HG02759 (cell line): ENCODE data around the gene NRP2.
A peak's percentile ranks its signal among the peaks of the same experiment; 100 is the strongest.

Experiments
- ATAC-seq: cut with Tn5 transposase; IDR thresholded peaks from one replicate; pipeline ENCODE4 v1.9.1; 2021; ENCODE audit warnings: mild to moderate bottlenecking, moderate library complexity; ENCODE audit not compliant: unreplicated experiment

NRP2 gene

DNA sequence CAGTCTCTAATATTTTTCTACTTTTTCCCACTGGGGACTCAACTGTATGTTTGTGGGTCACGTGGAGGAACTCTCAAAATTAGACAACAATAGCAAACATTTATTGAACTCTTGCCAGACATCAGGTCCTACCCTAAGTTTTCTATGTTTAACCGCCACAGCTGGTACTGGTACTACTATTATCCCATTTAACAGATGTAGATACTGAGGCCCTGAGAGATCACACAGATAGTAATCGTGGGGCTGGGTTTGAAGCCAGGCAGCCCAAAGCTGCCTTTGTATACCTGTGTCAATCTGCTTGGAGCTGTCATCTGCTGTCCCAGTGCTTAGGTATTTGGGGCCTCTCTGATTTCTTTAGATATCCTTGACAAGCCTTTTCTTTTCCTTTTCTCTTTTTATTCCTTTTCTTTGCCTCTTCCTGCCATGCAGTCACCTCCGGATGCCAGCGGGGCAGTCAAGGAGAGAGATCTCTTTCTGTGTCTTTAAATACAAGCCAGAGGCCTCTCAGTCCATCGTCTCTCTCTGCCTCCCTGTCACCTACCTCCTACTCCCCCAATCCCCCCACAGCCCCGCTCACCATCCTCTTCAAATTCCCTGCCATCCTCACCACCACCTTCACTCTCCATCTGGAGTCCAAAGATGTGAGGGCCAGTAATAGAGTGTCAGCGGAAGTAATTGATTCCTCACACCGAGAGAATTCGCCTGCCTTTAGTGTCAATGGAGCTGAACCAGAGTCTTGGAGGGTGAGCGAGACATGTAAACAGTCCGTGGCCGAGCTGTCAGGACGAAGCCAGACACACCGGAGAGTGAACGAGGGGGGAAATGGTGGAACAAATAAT lies 23.4 kb downstream of the NRP2 start:
- no peak for ATAC-seq

DNA sequence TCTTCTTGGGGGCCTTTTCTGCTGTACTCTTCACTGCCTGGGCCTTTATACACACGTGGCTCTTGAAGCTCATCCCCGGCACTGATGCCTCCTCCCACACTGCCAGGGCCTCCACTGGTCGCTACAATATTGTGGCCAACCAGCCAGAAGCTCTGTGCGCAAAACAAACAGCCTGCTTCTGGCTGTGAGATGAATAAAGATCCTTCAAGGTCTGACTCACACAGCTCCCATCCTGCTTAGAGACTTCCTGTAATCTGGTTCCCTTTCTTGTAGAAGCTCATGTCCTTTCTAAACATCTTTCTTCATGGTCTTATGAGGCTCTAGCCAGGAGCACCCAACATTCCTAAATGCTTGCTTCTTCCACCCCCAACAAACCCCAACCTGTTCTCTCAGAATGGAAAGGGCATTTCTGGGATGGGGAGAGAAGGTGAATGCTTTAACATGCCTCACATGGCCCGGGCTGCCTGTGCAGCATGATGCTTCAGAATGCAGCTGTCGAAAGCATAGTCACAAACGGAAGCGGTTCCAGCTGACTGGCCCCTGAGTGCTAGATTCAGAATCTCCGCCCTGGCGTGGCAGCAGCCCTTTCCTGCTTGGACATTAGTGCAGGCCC lies 24.6 kb downstream of the NRP2 start:
- ATAC-seq = peak; percentile 98

DNA sequence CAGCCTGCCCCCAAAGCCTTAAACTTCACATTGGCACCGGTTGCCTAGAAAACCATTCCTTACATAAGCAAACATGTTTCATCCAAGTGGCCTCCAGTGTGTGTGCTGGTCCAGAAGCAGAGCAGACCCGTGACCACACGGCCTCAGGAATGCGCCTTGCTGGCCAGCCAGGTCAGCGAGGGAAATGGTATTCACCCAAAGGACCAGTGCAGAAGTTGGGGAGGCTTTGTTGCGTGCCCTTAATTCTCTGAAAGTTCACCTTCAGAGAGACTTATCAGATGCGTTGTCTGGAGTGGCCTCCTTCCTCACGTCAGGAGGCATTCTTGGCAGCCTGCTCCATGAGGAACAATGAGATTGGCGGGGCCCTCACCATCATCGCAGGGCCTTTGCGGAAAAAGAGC lies 25.9 kb downstream of the NRP2 start:
- no peak for ATAC-seq

DNA sequence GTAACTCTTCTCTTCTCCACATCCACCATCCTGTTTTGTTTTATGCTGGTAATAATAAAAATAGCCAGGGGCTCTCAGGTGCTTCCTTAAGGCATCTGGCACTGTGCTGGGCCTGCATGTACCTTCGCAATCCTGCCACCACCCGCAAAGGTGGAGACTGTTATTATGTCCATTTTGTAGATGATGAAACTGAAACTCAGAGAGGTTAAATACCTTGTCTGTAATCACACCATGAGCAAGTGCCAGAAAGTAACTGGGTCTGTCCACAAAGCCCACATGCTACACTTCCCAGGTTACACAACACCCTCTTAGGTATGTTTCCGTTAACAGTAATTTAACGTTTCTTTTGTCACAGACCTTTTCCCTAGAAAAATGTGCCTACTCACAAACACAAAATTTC lies 27.0 kb downstream of the NRP2 start:
- ATAC-seq = no peak

DNA sequence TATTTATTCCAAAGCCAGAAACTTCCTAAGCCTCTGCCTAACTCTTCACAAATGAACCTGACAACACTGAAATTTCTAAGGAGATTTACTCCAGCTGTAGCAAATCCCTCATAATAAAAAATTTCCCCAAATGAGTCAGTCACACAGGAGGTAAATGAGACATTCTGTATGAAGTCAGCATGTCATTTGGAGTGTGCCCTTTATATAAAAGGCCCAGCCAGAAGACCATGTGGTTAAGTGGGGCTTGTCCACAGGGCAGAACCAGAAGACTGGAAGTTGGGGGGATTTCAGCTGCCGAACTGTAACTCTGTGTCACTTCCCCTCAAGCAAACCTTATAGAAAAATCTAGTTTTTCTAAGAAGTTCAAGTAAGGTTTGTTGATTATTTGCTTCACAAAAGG lies 30.2 kb downstream of the NRP2 start:
- ATAC-seq = peak; percentile 24

DNA sequence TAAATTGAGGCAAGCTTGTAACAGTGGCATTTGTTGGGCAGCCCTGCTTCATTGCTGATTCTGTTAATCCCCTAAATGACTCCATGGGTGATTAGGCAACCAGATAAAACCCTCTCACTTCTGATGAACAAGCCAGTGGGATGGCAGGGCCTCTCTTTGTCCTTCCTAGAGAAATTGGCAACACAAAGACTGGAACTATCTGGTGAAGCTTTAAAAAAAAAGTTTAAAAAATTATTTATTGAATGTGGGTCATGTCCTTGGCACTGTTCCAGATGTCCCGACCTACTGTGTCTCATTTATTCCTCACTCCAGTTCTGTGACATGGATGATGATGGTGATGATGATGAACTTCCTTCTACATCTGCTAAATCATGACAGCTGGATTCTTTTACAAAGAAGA lies 30.8 kb downstream of the NRP2 start:
- ATAC-seq = no peak

DNA sequence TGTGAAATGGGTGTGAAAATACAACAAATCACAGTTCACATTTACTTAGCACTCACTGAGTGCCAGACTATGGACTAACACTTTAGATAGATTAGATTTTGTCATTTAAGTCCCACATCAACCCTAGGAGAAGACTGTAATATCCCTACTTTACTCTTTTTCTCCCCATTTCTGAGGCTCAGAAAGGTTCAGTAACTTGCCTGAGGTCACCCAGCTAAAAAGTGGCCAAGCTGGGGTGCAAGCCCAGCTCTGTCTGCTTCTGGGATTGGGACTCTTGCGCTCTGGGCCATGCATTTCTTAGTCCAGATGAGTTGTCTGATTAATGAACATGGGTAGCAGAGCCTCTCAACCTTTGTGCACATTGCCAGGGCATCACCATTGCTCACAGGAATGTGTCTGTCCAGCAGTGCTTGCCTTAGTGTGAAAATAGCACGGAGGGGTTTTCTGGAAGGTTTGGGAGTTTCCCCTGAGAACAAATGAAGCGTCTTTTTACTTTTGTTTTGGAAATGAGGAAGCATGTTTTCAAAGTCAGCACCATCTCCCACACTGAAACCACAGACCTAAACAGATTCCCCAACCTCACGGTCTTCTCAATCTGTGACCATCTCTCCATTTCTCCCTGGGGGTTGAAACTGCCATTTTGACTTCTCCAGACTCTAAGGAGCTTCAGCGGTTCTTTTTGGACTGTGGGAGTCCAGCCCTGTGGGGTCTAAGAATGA lies 31.9 kb downstream of the NRP2 start:
- peak; percentile 80 for ATAC-seq

DNA sequence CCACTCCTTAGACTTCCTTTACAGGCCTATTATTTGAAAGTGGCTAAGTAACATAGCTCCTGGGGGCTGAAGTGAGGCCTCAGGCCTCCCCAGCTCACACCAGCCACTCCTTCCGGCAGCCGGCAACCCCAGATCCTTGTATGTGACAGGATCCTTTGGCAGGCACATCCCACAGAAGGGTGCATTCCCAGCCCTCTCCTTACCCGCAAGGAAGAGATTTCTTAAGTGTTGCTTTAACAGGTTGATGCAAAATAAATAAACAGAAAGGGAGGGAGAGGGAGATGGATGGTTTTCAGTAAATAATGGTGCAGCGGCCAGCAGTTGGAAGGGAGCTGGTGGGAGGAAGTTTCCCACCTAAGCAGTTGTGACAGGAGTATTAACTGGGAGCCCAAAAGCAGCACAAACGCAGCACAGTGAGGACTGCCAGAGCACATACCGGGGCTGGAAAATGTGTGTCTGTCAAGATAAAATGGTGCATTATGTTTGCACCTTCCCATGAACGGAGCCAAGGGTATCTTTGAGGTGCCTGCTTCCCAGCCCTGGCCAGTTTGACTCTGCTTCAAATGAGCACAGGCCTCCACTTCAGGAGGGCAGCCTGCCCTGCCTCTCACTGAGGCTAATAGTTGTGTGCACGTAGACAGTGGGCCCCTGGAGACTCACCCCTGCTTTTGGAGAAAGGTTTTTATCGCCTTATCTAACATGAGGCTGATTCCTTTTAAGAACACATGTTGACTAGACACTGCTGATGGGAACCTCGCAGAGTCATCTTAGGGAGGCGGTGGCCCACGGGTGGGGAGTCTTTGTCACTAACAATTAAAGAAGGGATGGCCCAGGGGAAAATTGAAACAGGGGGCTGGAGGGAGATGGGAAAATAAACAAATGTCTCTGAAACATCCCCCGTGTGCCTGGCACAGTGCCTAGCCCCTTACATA lies 32.8 kb downstream of the NRP2 start:
- ATAC-seq = no peak

DNA sequence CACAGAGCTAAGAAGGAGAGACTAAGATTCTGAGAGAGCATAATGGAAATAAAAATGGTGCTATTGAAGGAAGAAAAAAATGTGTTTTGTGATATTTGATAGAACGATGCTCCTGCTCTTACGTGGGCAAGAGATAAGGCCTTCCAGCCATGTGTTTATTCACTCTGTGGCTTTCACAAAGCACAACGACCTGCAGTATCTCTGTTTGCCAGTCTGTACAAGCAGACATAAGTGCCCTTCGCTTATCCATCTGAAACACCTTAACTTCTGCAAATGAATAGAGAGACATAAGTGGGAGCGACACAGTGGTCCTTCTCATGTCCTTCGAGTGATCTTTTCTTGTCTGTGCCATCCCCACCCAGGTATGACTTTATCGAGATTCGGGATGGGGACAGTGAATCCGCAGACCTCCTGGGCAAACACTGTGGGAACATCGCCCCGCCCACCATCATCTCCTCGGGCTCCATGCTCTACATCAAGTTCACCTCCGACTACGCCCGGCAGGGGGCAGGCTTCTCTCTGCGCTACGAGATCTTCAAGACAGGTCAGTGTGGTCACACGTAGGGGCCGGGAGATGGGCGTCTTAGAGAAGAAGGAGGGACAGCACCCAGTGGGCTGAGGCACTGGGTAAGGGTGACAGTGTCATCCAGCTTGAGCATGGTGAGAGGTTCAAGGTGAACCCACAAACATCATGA lies 33.7 kb downstream of the NRP2 start:
- ATAC-seq = no peak

DNA sequence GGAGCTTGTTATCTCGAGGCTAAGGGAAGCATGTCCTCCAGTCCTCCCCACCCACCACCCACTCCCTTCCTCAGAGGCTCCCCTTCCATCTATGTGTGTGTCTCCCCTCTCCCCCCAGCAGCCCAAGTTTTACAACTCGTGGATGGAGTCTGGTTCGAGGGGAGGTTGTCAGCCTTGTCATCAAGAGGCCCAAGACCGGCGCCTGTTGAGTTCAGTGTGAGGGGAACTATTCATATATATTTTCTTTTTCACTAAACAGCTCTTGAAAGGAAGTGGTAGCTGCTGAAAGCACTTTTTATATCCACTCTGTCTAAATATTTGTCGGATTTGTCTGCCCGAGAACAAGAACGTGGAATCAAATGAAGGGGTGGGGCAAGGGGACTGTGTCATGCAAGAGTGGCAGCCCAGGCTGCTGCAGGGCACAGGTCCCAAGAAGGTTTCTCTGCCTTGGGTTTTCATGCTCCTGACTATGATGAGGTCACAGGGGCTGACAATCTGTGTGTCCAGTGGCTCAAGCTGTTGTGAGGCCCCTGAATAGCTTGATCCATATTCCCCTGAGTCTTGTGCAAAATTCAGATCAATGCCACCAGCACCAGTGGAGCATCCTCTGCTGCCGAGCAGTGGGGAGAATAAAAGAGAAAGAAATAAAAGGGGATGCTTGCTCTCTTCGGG lies 35.0 kb downstream of the NRP2 start:
- no peak for ATAC-seq

DNA sequence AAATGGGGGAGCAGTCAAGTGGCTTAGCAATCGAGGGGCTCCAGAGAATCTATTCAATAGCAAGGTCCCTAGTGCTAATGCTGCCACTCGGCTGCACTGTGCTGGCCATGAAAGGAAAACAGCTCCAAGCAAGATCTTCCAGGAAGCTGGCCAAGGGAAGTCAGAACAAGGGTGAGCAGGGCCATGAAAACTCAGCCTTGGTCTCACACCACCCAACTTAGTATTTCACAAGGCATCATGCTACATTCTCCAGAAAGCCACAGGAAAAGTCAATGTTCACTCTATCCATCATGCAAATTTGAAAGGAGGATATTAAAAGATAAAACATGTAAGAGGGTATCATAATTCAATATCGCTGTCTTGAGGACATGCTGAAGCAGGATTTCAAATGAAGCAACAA lies 35.7 kb downstream of the NRP2 start:
- ATAC-seq = no peak

DNA sequence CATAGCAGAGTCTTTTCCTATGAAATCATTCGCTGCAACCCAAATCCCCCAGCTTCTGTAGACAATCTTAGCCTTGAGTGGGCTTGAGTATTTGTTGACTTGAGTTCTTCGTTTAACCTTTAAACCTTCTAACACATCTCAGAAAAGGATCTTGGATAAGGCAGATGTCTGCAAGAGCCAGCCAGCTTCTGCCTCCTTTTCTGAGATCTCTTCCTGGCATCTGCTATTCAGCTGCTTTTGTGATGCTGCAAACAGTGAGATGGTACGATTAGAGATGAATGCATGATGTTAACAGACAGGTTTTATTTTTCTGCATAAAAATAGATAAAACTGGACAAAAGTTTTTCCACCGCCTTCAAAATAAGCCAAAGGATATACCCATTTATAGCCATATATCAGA lies 37.5 kb downstream of the NRP2 start:
- no peak for ATAC-seq

DNA sequence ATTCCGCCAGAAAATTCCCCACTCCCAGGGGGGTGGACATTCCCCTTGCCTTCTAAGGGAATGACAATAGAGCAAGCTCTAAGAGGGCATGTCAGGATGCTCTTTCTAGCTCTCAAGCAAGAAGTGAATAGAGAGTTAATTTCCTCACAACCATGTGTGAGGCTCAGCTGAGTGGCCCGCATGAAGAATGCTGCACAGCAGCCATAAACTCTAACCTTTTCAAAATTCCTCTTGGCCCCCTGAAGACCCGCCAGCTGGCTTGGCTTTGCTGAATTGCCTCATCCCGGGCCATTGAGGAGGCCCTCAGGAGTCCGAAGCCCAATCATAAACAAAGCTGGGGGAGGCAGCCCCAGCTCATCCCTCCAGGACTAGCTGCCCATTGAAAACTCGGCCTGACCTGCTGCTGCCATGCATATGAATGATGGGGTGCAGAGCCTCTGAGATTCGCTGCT lies 38.2 kb downstream of the NRP2 start:
- ATAC-seq = no peak

DNA sequence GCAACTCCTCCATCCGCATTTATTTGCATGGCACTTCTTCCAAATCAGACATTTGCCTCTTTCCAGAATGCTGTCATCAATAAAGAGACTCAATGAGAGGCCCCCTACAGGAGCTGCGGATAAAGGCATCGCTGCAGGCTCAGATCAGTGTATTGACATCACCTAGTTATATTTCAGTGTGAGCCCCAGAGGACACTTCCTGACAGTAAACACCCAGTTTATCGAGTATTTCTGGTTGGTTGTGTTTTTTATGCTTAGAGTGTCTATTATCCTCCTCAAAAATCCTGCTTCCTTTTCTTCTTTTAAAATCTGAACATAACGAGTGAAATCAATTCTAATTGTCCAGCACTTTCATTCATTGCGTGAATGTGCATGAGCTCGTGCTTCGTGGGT lies 38.8 kb downstream of the NRP2 start:
- ATAC-seq = no peak

DNA sequence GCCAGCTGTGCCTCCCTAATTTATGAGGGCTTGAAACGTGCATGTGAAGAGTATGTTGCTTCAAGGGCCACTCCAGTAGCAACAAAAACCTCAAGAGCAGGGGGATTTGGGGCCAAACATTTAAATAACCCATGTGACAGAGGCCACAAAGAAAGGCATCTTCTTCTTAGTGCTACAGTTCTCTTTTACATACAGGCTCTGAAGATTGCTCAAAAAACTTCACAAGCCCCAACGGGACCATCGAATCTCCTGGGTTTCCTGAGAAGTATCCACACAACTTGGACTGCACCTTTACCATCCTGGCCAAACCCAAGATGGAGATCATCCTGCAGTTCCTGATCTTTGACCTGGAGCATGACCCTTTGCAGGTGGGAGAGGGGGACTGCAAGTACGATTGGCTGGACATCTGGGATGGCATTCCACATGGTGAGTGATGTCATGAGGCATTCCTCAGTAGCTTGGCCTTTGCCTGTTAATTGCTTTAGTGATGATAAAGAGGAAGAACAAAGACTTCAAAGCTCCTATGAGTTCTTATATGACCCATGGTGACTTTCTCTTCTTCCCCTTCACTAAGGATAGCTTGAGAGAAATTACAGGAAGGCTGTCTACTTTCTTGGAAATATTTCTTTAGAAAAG lies 40.1 kb downstream of the NRP2 start:
- no peak for ATAC-seq

DNA sequence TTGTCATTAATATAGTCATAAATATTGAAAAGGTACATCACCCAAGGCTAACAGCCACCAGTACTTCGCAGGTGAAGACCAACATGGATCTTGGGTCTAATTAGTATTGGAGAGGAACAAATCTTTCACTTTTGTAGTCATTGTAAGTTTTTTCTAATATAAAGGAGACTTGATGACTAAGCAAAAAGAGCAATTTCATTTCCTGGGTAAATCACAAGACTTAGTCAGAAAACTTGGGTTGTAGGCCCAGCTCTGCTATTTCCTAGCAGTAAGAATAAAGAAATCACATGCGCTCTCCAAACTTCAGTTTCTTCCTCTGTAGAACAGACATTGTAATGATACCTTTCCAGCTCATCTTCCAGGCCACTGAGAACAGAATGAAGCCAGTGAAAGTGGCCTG lies 40.9 kb downstream of the NRP2 start:
- ATAC-seq = no peak

DNA sequence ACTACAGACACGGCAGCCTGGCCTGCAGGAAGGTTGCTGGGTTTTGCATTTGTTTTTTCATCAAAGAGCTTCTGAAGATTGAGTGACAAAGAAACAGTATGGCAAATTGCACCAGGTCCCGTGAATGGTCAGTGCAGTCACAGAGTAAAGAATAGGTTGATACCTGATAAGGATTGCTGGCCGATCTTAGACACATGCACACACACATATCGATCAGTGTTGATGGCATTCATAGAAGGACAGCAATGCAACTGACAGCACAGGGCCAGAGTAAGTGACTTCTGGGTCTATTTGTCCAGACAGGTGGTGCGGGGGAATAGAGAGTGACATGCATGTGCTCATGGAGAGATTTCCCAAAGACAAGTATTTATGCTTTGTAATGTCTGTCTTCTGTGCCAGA lies 42.8 kb downstream of the NRP2 start:
- no peak for ATAC-seq

DNA sequence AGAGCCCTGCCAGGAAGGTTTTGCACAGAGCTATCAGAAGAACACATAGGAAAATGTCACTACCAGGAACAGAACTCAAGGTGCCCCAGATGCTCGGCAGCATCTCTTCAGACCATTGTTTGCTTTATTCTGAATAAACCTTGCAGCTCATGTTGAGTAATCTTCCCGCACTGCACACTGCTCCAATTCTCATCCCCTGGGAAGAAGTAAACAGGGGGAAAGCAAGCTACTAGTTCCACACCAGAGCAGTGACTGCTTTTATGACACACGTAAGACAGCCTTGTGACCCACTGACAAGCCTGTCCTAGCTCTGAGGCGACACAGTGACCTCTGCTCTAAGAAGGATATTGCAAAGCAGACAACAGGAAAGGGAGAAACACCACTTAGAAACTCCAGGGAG lies 44.2 kb downstream of the NRP2 start:
- ATAC-seq = no peak

DNA sequence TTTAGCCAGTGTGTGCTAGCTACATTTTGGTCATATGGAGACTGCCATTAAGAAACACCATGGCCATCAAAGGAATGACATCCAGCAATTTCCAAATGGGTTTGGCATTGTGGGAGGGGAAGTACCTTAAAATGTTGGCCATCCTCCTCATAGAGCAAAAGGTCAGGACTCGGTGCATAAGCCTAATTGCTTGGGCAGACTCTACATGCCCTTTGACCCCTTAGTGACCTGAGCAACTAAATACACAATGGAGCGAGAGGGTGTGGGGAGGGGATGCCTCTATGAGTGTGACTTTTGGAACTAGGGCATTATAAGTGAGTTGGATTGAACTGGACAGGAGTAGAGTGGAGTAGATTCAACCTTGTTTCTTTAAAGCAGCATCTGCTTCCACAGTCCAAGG lies 44.9 kb downstream of the NRP2 start:
- ATAC-seq = no peak
